ENCODE measurements around the gene TLCD1.

GRCh38 chr17:28705074-28705659 lies 20.9 kb downstream of the TLCD1 start:
- no peak for TF ChIP-seq POLR2A (IDR thresholded peaks at IDR 0.05)
- no peak for TF ChIP-seq CTCF (IDR thresholded peaks at IDR 0.05)
